ENCODE data around the gene CAB39L.
"Not testable (repeated sequence)": the region's sequence is repeated elsewhere in the genome, so short reads cannot be mapped to it uniquely, and the experiment has no call there.

CAB39L gene

DNA sequence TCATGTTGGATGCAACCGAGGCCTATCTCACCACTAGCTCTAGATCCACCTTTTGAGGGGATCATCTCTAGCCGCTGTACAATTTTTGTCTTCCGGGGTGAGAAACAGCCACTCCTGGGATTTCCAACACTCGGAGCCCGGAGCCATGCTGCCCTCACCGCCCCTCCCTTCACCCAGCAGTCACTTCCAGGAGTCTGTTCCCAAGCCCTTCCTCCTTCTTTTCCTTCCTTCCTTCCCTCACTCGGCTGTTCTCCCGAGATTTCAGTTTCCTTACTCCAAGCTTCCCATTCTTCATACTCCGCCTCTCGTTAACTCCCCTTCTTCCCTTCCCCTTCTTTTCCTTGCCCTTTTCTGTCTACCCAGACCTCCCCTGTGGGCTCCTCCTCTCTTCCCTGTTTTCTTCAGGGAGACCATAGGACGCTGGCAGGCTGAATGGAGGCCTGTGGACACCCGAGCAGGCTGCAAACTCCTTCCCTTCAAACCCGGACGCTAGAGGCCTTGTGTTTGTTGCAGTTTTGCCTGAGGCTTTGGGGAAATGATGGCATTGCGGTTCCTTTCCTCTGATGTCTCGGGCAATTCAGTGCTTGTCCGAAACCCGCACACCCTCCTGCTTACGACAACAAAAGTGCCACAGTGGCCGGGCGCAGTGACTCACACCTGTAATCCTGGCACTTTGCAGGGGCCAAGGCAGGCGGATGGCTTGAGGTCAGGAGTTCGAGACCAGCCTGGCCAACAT lies 96.0 kb downstream of the CAB39L start:
- no peak for DNase-seq (ENCODE audit: low read depth)

DNA sequence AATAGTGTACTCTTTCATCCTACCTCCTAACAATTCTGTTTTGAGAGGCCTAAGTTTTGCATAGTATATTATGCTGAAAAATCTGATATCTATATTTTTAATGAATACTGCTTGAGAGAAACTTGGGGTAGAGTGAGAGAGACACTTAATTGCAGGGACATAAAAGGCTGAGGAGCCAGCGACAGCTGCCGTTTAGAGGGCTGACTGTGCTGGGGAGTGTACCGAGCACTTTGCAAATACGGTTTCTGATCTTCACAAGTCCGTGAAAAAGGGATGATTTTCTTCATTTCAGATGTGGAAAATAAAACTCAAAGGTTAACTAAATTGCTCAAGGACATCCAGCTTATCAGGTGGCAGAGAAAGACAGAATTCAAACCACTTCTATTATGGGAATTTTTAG lies 97.4 kb downstream of the CAB39L start:
- DNase-seq (ENCODE audit: low read depth), result no peak

DNA sequence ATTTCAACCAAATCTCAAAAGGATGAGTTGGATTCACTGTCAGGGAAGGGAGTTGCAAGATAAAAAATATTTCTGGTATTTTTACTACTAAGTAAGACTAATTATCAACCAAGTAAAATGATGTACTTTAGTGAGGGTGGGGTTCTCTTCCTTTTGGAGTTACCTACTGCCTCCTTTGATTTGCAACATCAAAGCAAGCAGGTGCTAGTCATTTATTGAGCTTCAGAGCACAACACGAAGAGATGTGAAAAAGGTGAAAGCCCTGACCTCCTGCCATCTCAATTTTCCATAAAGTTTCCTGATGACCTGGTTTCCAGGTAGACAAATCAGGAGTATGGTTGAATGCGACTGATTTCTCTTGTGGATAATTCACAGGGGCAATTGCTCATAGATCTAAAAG lies 100.1 kb downstream of the CAB39L start:
- DNase-seq (ENCODE audit: low read depth), result no peak

DNA sequence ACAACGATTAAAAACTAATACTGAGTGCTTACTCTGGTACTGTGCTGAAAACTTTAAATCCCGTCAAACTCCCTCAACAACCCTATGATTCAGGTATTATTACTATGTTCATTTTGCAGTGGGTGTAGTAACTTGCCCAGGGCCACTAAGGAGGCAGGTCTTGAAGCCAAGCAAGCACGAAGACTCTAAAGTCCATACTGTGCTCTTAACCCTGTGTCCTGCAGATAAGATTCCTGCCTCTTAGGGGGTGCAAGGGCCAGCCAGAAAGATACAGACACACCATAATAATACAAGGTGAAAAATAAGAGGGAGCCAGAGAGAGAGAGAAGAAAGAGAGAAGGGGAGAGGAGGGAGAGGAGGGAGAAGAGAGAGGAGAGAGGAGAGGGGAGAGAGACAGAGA lies 100.6 kb downstream of the CAB39L start:
- no peak for DNase-seq (ENCODE audit: low read depth)

DNA sequence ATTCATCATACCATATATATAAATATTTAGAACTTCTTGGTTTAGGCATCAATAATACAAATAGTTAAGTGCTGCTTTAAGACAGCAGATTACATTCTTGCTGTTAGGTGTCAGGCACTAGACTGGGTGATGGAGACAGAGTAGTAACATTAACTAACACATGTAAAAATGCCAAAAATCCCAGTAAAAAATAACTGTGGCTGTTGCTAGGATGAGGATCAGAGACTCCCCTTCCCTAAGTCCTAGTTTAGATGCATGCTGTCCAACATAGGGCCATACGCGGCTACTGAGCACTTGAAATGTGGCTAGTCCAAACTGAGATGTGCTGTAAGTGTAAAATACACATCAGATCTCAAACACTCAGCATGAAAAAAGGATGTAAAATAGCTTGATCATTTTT lies 101.4 kb downstream of the CAB39L start:
- no peak for DNase-seq (ENCODE audit: low read depth)

DNA sequence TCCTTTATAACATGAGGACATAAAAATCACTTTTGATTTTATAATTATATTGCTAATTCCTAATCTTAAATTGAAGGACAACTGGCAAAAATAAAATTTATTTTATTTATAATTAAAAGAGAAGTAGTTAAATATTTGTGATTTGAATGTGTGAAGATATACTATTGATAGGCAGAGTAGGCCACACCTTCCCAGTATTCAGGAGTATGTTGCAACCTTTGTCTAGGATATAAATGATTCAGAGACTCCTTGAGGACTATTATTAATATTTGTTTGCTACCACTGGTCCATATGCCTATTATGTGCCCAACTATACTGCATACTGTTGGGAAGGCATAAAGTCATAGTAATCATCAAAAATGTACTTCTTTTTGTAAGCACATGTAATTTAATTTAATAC lies 101.9 kb downstream of the CAB39L start:
- DNase-seq (ENCODE audit: low read depth), result no peak

DNA sequence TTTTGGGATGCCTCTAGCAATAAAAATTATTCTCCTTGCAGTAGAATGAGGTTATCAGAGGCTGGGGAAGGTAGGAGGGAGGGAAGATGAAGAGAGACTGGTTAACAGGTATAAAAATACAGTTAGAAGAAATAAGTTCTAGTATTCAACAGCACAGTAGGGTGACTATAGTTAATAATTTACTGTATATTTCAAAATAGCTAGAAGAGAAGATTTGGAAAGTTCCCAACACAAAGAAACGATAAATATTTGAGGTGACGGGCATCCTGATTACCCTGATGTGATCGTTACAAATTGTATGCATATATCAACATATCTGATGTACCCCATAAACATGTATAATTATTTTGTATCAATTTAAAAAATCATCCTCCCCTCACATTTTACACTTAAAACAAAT lies 102.3 kb downstream of the CAB39L start:
- no peak for DNase-seq (ENCODE audit: low read depth)

DNA sequence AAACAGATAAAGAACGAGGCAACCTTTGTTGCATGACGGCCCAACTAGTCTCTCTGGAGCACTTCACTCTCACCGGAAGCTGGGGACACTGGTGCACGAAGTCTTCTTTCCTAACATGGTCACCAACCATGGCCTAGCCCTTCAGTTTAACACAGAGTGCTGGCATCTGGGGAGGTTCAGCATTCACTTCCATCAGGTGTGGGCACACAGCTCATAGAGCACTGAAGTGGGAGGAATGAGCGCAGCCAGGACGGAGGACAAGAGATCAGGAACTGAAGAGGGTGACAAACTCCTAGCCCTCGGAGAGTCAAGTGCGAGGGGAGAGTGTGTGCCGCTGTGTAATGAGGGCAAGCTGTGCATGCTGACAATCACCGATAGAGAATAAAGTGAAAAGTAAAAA lies 103.7 kb downstream of the CAB39L start:
- no peak for DNase-seq (ENCODE audit: low read depth)

DNA sequence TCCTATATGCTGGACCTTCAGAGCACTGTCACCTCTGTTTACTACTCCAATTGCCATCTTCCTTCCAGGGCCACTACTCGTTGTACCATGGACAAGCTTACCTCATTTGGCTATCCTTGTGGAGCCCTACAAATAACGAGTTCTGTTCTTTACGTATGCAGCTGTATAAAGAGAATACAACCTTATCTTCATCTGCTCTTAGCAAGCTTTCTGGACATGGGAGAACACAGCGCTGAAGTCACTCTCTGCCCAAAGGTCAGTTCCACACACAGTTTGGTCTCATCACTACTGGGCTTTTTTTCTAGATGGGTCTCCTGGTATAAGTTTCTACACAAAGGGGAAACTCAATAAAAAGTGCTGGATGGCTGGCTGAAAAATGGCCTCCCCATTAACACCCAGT lies 107.2 kb downstream of the CAB39L start:
- DNase-seq (ENCODE audit: low read depth), result no peak

DNA sequence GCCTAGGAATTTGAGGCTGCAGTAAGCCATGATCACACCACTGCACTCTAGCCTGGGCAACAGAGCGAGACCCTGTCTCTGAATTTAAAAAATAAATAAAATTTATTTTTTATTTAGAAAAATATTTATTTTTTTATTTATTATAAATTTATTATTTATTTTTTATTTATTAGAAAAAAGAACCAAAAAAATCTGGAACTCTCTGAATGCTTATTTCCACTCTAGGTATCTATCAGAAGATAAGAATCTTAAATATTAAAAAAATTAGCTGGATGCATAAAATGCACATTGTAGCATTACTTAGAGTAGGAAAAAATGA lies 113.4 kb downstream of the CAB39L start:
- DNase-seq (ENCODE audit: low read depth), result no peak

DNA sequence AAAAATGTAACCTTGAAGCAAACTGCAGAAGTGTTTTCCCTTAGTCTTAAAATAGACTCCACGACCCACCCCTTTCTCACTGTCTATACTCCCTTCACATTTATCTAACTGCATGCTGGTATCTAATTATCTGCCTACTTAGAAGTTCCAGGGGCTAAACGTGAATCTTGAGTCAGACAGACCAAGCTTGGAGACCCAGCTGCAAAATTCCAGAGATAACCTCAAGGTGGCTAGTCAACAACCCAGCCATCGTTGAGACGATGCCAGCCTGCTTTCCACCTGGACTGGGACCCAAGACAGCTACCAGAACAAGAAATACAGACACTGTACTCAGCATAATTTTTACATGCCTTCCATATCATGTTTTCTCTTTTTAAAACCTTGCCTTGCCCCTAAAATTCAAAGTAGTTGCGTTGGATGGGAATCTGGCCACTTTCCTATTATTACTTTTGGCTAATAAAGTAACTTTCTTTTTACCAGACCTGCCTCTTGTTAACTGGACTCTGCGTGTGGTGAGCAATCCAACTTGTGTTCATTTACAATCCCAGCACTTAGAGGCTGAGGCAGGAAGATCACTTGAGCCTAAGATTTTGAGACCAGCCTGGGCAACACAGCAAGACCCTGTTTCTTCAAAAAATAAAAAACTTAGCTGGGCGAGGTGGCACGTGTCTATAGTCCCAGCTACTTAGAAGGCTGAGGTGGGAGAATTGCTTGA lies 113.9 kb downstream of the CAB39L start:
- no peak for DNase-seq (ENCODE audit: low read depth)

DNA sequence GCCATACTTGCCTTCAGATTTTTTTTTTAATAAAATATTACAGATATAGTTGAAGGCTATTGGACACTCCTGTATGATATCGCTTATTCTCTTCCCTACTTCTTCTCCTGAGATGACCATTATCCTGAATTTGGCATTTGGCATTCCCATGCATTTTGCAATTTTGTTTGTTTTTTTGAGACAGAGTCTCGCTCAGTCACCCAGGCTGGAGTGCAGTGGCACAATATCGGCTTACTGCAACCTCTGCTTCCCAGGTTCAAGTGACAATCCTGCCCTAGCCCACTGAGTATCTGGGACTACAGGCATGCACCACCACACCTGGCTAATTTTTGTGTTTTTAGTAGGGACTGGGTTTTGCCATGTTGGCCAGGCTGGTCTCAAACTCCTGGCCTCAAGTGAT lies 116.7 kb downstream of the CAB39L start:
- not testable (repeated sequence) for DNase-seq (ENCODE audit: low read depth)

DNA sequence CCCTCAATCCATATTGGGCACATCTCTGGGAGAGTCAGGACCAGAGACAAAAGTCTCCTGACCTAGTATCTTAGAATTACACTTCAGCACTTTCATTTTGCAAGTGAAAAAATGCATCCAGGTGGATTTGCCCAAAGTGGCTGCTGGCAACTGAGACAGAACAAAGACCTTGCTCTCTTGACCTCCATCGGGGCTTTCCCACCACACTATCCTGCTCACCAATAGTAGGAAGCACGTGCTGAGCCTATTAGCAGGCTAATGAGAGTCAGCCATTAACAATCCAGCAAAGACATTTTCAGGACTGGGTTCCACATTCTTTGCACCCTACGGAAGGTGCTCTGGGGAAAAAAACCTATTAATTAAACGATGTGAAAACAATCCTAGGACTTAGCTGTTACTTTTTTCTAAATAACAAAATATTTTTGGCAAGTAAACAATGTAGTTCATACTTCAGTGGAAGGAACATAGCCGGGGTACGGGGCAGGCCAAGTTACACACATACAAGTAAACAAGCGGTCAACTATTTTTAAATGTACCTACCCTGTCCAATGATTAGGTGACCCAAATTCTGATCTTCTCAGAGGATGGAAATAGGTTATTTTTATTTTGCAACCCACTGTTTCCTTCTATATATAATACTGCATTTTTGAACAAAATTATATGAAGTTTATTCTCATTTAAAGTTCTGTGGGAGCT lies 117.5 kb downstream of the CAB39L start:
- no peak for DNase-seq (ENCODE audit: low read depth)

DNA sequence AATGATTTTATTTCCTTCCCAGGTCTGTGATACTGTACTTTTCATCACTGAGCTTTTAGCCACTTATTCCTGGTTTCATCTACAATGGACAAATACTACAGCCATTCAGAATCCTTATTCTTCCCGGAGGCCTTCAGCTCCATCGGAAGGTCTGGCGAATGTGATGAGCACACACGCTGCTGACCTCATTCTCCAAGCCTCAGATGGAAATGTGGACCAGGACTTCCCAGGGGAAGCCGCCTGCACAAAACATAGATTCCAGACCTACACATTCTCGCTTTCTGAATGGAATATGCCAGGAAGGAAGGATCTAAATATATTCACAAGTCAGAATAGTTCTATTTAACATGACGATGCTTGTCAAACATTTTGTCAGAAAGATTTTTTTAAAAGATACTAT lies 120.5 kb downstream of the CAB39L start:
- DNase-seq (ENCODE audit: low read depth), result no peak

DNA sequence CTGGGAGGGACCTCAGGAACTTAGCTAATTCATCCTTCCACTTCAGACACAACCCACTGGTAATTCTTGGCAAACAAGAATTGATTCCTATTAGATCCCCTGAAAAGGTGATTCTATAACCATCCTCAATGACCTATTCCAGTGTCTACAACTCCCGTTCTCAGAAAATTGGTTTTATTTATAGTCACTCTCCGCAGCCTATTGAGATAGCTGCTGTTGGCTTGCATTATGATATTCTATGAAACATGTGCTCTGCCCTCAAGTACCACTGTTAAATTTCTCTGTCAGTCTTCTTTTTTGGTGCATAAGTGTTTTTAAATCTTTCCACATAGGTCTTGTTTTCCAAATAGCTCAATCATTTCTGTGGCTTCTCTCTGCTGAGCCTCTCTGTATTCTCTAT lies 121.2 kb downstream of the CAB39L start:
- no peak for DNase-seq (ENCODE audit: low read depth)

DNA sequence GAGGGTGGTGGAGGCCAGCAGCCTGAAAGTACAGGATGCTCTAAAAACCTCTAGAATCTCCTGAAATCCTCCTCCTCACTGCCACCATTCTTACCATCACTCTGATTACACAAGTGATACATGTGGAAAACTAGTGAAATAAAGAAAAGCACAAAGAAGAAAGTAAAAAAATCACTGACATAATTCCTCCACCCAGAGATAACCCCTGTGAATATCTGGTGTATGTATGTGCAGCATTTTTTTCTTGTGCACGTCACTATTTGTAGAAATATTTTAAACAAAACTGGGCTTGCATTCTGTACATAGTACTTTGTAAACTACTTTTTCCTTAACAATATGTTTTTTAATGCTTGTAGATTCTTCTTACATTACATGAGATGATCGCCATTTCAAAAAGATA lies 122.9 kb downstream of the CAB39L start:
- peak; percentile 59 for DNase-seq (ENCODE audit: low read depth)

DNA sequence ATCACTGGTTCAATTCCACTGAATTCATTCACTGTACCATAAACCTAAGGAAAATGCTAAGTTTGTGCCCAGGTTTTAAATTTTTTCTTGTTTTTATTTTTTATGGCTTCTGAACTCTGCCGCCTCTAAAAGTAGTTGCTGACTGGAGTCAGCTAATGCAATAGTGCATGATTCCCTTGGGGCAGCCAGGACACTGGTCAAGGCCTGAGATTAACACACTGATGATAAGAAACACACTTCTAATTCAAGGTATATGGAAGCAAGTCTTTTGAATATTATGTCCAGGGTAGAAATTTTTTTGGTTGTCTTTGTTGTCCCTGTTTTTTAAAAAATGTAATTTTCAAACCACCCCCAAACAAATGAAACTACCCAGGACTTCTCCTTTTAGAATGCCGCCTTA lies 123.9 kb downstream of the CAB39L start:
- peak; percentile 11 for DNase-seq (ENCODE audit: low read depth)

DNA sequence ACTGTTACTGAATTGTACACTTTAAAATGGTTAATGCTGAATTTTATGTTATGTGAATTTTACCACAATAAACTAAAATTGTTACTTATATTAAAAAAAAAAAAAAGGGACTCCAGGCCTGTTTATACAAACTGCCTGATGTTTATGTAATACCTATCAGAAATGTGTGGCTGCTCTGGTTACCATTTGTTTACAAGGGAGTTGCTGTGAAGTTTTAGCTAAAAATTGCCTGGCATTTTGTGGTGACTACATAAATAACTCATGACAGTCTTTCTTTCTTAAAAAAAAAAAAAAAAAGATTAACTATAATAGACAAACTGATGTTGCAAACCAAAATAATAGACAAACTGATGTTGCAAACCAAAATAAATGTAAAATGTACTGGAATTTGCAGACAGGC lies 124.3 kb downstream of the CAB39L start:
- DNase-seq (ENCODE audit: low read depth), result peak; percentile 83

DNA sequence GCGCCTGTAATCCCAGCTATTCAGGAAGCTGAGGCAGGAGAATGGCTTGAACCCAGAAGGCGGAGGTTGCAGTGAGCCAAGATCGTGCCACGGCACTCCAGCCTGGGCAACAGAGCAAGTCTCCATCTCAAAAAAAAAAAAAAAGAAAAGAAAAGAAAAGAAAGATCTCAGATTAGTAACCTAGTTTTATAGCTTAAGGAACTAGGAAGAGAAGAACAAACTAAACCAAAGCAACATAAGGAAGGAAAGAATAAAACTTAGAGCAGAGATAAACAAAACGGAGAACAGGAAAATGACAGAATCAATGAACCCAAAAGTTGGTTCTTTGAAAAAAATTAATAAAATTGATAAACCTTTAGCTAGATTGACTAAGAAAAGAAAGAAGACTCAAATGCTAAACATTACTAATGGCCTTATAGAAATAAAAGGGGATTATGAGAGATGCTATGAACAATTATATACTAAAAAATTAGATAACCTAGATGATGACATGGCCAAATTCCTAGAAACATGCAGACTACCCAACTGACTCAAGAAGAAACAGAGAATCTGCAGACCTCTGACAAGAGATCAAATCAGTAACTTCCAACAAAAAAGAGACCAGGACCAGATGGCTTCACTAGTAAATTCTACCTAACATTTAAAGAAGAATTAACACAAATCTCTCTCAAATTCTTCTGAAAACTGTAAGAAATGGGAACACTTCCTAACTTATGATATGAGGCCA lies 127.9 kb downstream of the CAB39L start:
- no peak for DNase-seq (ENCODE audit: low read depth)

DNA sequence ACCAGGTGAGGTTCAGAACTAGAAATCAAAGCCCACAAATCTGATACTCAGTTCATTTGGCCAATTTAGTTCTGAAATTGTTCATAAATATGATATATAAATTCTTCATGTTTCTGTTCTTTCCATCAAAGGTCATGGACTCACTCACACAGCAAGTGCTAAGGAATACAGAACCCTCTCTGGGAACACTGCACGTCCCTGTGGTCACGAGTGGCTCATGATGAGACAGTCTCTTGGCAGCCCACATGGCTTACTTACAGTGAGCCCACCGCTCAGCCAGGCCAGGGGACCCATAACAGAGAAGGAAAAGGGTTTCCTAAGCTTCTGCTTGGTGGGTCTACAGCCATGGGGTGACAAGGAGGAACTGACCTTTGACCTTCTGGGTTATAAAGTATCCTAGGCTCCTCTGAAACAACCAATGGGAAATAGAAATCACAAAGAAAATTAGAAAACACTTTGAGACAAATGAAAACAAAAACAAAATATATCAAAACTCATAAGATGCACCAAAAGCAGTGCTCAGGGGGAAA lies 128.8 kb downstream of the CAB39L start:
- peak; percentile 16 for DNase-seq (ENCODE audit: low read depth)

DNA sequence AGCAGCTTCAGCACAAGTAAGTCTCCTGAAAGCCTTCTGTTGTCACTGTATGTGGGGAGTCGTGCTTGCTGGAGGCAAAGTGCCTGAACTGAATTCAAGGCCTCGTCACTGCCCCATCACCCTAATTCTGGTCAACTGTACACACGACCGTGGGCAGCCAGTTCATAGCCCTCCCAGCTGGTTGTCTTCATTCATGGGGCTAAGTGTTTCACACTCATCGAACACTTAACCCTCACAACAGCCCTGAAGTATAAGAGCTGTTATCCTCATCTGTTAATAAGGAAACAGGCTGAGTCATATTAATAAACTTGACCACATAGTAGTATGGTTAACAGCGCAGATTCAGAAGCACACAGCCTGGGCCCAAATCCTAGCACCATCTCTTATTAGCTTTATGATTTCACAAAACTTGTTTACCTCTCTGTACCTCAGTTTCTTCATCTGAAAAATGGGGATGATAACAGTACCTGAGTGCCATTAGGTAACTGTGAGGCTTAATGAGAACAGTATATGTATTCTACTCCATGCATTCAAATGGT lies 129.5 kb downstream of the CAB39L start:
- DNase-seq (ENCODE audit: low read depth), result peak; percentile 52

DNA sequence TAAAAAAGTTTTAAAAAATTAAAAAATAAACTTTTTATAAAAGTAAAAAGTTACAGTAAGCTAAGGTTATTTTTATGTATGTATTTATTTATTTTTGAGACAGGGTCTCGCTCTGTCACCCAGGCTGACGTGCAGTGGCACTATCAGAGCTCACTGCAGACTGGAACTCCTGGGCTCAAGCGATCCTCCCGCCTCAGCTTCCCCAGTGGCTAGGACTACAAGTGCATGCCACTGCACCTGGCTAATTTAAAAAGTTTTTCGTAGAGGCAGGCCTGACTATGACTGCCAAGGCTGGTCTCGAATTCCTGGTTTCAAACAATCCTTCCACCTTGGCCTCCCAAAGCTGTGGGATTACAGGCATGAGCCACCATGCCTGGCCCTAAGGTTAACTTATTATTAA lies 132.0 kb downstream of the CAB39L start:
- no peak for DNase-seq (ENCODE audit: low read depth)

Data from amniotic epithelial cell (primary cell).